Measurements from ENCODE around the gene NOX3. TPM values are rescaled to one million over a fixed set of nuclear protein-coding genes. Genes with fewer than 3 reads are reported as not detected.

The NOX3 gene
- total RNA-seq, 1 donor from 2014 or later: not detected

GRCh38 chr6:155434829-155435423 is 20.7 kb downstream of the NOX3 start:
- H3K27ac ChIP-seq: no peak overlapping the region
- no peaks in the 10 kb centered on the region for H3K9me3 ChIP-seq
- no peaks in the 10 kb centered on the region for H3K36me3 ChIP-seq
- DNase-seq (no peak), ATAC-seq (no peak)
- H3K4me3 ChIP-seq: no peak overlapping the region
- no peak for TF ChIP-seq CTCF (IDR thresholded peaks at IDR 0.05)
- H3K4me1 ChIP-seq: peaks cover 10% of the 10 kb centered on the region
- intact Hi-C loops (cut with DNase I): no loop called here
- H3K27me3 ChIP-seq: no peaks in the 10 kb centered on the region

DNA sequence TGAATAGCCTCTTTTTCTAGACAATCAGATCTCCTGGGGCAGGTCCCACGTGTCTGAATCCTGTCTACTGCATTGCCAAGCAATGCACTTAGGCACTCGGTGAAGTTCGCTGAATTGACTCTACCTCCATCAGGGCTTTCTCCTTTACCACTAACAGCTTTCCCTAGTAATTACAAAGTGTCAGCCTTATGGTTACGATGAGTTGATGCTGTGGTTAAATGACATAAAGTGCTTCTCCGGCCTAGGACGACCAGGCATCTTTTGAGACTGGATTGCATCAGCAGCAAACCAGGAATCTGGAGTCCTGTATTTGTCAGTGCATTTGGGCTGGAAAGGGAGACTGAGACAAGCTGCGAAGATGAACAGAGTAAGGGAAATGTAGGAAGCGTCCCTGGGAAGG is 21.5 kb downstream of the NOX3 start:
- no peaks in the 10 kb centered on the region for H3K9me3 ChIP-seq
- ATAC-seq (no peak), DNase-seq (no peak)
- H3K27me3 ChIP-seq: no peaks in the 10 kb centered on the region
- no peak overlapping the region for H3K4me3 ChIP-seq
- no peak for TF ChIP-seq CTCF (IDR thresholded peaks at IDR 0.05)
- H3K27ac ChIP-seq: no peak overlapping the region
- intact Hi-C loops (cut with DNase I): no loop called here
- H3K4me1 ChIP-seq: peaks cover 10% of the 10 kb centered on the region
- H3K36me3 ChIP-seq: no peaks in the 10 kb centered on the region

GRCh38 chr6:155432293-155432692 is 23.3 kb downstream of the NOX3 start:
- ATAC-seq (no peak), DNase-seq (no peak)
- intact Hi-C loops (cut with DNase I): no loop called here
- Histone ChIP-seq H3K4me3 (no peak overlapping the region), H3K9me3 (no peaks in the 10 kb centered on the region), H3K27me3 (no peaks in the 10 kb centered on the region), H3K36me3 (no peaks in the 10 kb centered on the region), H3K4me1 (peaks cover 5% of the 10 kb centered on the region), H3K27ac (no peak overlapping the region)
- TF ChIP-seq CTCF (IDR thresholded peaks at IDR 0.05): no peak

DNA sequence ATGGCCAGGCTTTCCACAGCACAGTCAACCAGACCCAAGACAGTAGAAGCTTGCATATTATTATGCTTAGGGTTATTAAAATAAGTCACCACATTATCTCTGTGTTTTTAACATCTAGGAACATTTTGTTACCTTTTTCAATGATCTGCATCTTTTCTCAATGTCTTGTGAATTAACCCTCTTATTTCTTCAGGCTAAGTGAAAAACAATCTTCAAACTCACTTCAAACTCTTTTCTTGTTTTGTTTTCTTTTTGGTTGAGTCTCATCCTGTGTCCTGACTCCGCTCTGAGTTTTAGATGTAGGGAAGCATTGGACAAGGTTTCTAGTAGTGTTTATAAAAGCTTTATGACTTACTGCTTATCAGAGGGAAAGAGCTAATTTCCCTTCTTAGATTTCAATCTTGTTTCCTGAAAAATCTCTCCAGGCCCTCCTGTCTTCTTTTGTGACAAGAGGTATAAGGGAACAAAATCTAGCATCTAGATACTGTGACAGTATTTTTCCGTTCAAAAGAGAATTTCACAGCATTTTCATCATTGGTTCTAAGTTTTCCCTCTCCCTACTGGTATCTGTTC is 26.2 kb downstream of the NOX3 start:
- H3K4me3 ChIP-seq: no peak overlapping the region
- no peak for TF ChIP-seq CTCF (IDR thresholded peaks at IDR 0.05)

DNA sequence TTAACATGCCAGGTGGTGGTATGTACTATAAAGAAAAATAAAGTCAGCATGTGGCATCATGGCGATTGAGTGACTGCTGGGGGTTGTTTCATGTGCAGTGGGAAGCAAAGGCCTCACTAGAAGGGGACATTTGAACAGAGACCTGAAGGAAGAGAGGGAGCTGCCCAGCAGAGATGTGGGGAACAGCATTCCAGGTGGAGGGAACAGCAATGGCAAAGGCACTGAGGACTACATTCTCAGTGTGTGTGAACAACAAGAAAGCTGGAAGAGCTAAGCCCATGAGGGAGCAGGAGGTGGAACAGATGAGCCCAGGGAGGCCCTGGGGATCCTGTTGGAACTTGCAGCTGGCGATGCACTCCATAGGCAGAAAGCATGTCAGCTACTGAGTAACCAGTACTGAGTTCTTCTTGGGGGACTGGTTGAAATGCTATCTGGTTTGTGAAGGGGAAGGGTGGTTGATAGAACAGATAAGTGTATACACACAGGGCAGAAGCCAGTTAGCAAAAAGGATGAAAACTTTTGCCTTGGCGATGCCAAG is 29.2 kb downstream of the NOX3 start:
- Histone ChIP-seq H3K4me3 (no peak overlapping the region), H3K36me3 (no peaks in the 10 kb centered on the region), H3K27ac (no peak overlapping the region), H3K4me1 (no peaks in the 10 kb centered on the region), H3K27me3 (no peaks in the 10 kb centered on the region), H3K9me3 (no peaks in the 10 kb centered on the region)
- no peak for ATAC-seq
- TF ChIP-seq CTCF (IDR thresholded peaks at IDR 0.05): no peak
- intact Hi-C loops (cut with DNase I): no loop called here
- no peak for DNase-seq

More for the DNA sequence above, 26.2 kb downstream of the NOX3 start:
- ATAC-seq (no peak), DNase-seq (no peak)
- intact Hi-C loops (cut with DNase I): no loop called here
- Histone ChIP-seq H3K4me1 (no peaks in the 10 kb centered on the region), H3K27me3 (no peaks in the 10 kb centered on the region), H3K27ac (no peak overlapping the region), H3K36me3 (no peaks in the 10 kb centered on the region), H3K9me3 (no peaks in the 10 kb centered on the region)

All from upper lobe of right lung (tissue), 1 donor.